ENCODE results near the gene SVOPL.

The SVOPL gene

DNA sequence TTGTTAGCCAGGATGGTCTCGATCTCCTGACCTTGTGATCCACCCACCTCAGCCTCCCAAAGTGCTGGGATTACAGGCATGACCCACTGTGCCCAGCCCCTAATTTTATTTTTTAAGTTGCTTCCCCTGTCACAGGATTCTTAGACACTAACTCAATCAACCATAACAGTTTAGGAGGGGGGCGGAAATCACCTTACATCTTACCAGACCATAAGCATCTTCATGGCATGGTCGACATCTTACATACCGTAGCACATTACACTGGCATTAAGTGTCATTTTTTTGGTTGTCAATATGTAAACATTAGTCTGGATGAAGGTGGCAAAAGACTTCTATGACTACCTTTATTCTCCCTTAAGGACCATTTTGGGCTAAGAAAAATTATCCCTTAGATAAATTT lies 145.5 kb downstream of the SVOPL start:
- DNase-seq = no peak

GRCh38 chr7:138554674-138555073 lies 146.5 kb downstream of the SVOPL start:
- DNase-seq = no peak

- no peak for DNase-seq
Observed at GRCh38 chr7:138553805-138554204, 147.4 kb downstream of the SVOPL start.

- DNase-seq = no peak
Observed at GRCh38 chr7:138551102-138551501, 150.1 kb downstream of the SVOPL start.

GRCh38 chr7:138550337-138550736 lies 150.8 kb downstream of the SVOPL start:
- DNase-seq = no peak

DNA sequence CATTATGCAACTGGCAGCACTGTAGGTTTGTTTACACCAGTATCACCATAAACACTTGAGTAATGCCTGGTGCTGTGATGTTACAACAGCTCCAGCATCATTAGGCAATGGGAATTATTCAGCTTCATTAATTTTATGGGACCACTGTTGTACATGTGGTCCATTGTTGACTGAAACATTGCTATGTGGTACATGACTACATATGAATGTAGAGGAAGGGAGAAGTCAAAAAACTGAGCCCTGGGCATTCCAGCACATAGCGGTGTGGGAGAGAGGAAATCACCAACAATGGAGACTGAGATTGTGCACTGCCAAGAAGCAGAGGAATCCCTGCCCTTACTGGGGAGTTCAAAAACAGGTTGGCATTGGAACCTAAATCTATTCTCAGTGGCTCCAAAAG lies 152.1 kb downstream of the SVOPL start:
- DNase-seq = no peak

GRCh38 chr7:138546829-138547228 lies 154.3 kb downstream of the SVOPL start:
- no peak for DNase-seq

DNA sequence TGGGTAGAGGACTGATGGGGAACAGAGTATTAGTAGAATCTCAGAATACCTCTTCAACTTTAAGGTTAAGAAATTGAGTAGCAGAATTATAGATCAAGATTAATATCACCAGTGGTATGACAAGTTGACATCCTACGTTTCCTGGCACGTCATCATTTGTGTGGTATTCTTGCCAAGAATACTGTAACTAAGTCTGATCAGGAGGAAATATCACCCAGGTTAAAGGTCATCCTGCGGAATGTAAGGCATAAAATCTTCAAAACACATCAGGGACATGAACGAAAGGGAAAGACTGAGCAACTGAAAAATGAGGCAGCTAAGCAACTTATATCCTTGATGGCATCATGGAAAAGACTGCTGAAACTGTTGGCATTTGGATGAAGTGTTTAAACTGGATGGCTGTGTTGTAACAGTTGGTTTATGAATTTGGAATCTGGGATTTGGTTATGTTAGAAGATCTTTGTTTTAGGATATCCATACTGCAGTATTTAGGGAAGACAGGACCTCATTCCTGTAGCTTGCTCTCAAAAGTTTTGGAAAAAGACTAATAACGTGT lies 155.0 kb downstream of the SVOPL start:
- no peak for DNase-seq

DNA sequence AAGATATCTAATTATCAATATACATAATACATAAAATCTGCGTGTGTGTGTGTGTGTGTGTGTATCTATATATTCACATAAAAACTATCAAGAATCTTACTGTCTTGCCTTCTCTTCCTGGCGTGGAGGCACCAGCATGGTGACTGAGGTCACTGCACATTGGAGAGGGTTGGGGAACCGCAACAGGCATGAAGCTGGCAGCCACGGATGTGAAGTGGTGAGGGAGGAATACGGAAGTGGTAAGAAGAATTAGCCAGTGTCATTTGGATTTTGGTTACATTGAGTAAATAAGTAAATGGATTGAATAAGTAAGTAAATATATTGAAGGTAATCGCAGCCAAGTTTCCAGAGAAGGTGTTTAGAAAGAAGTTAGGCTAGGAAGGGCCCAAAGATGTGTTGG lies 156.0 kb downstream of the SVOPL start:
- no peak for DNase-seq
